Colonic mucosa (tissue), 4 donors: ENCODE results near the gene KHDRBS2. TPM values are rescaled to one million over a fixed set of nuclear protein-coding genes. Genes with fewer than 3 reads are reported as not detected.
A peak's percentile ranks its signal among the peaks of the same experiment; 100 is the strongest.

Source experiments
- DNase-seq: peaks from one replicate; pipeline ENCODE4 v3.0.0-alpha.2; 2020
- H3K27ac ChIP-seq: fragments of 200-600 bp; one replicate; pipeline ENCODE4 v1.8.0; 2021
- H3K27me3 ChIP-seq: fragments of 200-600 bp; one replicate; pipeline ENCODE4 v1.8.0; 2021
- H3K36me3 ChIP-seq: fragments of 200-600 bp; one replicate; pipeline ENCODE4 v1.8.0; 2021
- H3K4me1 ChIP-seq: fragments of 200-600 bp; one replicate; pipeline ENCODE4 v1.8.0; 2021; ENCODE audit warnings: mild to moderate bottlenecking
- H3K4me3 ChIP-seq: fragments of 200-600 bp; one replicate; pipeline ENCODE4 v1.8.0; 2021
- H3K9ac ChIP-seq, 2 donors: one replicate each; pipeline ENCODE4 v1.7.0; 2013; ENCODE audit warnings: control low read depth in 2 of 2, low read depth in 2 of 2, low read length in 2 of 2
- H3K9me3 ChIP-seq: fragments of 200-600 bp; one replicate; pipeline ENCODE4 v1.8.0; 2021
- intact Hi-C: fragments of 100-400 bp; cut with DNase I; formaldehyde crosslinking; loops from one replicate; pipeline ENCODE4 v1.14.1; 2022
- total RNA-seq, 2 donors: library from RNA; stranded (reverse); fragmentation: NEBNext Ultra II Directional in 1 of 2; extraction: Animal tissue kit (Norgen Biotek cat#: 25700) in 1 of 2; gene quantifications; one replicate each; pipeline ENCODE4 v1.2.1, GENCODE V29; 2021
- TF ChIP-seq, protein P1 (sequence below): fragments of 200-600 bp; IDR thresholded peaks from one replicate; pipeline ENCODE4 v1.8.0; 2022; ENCODE audit warnings: antibody characterized with exemption, mild to moderate bottlenecking
- donor health status: healthy.
- donor health status: DM: no; HTN: no; CAD: no.
- donor health status: DM: no; HTN: no; CAD: no.

KHDRBS2 gene
- total RNA-seq, 2 donors from 2014 or later = 0.52 to 1.2 TPM

DNA sequence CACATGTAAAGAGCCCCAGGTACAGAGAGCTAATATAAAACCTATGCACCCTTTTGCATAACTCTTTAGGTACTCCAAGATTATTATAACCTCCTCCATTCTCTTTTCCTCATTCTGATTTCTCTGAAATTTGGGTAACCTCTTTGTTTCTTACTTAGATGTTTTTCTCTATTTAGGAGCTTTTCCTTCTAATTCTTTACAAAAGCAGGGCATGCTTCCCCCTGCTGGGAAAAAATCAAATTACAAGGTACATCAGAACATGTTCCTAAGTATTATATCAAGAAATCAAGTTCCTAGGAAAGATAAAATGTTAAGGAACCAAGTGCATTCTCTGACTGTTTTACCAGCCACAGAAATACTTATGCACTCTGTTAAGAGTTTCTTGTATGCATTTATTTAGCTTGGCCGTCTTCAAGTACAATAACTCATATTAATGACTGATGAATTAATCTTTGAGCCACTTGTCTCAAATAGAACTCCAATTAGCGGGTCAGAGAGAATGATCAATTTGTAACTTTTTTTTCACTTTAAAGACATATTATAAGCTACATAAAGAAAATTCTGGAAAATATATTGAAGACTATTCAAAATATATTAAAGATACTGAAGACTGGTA is 2.1 kb downstream of the KHDRBS2 start:
- Histone ChIP-seq H3K27ac (peak overlapping the region; percentile 23), H3K4me3 (no peak overlapping the region), H3K9ac (no peak overlapping the region), H3K4me1 (no peaks in the 10 kb centered on the region), H3K27me3 (peaks cover 3% of the 10 kb centered on the region), H3K9me3 (no peaks in the 10 kb centered on the region), H3K36me3 (no peaks in the 10 kb centered on the region)
- TF ChIP-seq, protein P1, sequence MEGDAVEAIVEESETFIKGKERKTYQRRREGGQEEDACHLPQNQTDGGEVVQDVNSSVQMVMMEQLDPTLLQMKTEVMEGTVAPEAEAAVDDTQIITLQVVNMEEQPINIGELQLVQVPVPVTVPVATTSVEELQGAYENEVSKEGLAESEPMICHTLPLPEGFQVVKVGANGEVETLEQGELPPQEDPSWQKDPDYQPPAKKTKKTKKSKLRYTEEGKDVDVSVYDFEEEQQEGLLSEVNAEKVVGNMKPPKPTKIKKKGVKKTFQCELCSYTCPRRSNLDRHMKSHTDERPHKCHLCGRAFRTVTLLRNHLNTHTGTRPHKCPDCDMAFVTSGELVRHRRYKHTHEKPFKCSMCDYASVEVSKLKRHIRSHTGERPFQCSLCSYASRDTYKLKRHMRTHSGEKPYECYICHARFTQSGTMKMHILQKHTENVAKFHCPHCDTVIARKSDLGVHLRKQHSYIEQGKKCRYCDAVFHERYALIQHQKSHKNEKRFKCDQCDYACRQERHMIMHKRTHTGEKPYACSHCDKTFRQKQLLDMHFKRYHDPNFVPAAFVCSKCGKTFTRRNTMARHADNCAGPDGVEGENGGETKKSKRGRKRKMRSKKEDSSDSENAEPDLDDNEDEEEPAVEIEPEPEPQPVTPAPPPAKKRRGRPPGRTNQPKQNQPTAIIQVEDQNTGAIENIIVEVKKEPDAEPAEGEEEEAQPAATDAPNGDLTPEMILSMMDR = peak; percentile 54
- DNase-seq = peak; percentile 41
- intact Hi-C loops = no loop called here

DNA sequence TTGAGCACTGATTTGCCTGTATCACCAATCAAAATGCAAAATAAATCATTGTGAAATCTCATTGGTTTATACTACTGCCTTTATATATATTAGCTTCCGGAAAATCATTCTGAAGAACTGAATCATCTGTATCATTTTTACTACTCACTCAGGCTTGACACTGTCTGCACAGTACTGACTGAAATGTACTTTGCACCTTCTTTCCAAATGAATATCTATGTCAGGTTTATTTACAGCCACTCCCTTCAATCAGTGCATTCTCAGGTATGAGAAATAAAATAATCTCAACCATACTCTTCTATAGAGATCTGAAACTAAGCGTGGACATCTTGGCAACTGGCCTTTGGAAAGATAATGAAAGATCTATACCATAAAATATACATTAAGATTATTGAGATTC is 2.7 kb downstream of the KHDRBS2 start:
- Histone ChIP-seq H3K9ac (no peak overlapping the region), H3K27ac (peak overlapping the region; percentile 23), H3K4me1 (no peaks in the 10 kb centered on the region), H3K9me3 (no peaks in the 10 kb centered on the region), H3K27me3 (peaks cover 3% of the 10 kb centered on the region), H3K36me3 (no peaks in the 10 kb centered on the region), H3K4me3 (no peak overlapping the region)
- no peak for DNase-seq
- TF ChIP-seq, protein P1 = no peak
- intact Hi-C loops = no loop called here

DNA sequence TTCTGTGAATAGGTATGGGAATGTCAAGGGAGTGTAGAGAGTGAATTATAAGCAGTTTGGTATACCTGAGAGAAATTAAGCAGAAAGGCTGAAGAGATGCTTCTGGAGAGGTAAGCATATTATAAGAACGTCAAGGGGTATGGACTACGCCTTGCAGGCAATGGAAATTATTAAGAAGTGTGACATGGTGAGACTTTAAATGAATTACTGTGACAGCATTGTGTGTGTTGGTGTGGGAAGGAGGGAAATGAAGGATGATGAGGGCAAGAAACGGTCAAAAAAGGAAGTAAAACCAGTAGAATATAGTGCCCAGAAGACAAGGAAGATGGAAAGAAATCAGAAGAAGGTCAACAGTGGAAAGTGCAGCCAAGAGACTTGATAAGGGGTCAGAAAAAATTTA is 5.9 kb downstream of the KHDRBS2 start:
- intact Hi-C loops = no loop called here
- Histone ChIP-seq H3K9me3 (no peaks in the 10 kb centered on the region), H3K4me3 (no peak overlapping the region), H3K36me3 (no peaks in the 10 kb centered on the region), H3K4me1 (no peaks in the 10 kb centered on the region), H3K9ac (no peak overlapping the region), H3K27ac (no peak overlapping the region), H3K27me3 (no peaks in the 10 kb centered on the region)
- DNase-seq = no peak
- TF ChIP-seq, protein P1 = no peak

DNA sequence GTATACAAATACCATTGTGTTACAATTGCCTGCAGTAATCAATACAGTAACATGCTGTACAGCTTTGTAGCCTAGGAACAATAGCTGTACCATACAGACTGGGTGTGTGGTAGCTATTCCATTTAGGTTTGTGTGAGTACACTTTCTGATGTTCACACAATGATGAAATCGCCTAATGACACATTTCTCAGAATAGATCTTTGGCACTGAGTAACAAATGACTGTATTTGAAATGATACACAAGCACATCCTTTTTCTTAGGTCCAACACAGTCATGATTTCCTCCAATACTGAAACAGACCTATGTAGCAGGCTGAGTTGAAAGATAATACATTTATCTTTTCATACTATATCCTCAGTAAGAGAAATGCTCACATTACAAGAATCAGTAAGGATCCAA is 13.9 kb downstream of the KHDRBS2 start:
- H3K27me3 ChIP-seq = no peaks in the 10 kb centered on the region

DNA sequence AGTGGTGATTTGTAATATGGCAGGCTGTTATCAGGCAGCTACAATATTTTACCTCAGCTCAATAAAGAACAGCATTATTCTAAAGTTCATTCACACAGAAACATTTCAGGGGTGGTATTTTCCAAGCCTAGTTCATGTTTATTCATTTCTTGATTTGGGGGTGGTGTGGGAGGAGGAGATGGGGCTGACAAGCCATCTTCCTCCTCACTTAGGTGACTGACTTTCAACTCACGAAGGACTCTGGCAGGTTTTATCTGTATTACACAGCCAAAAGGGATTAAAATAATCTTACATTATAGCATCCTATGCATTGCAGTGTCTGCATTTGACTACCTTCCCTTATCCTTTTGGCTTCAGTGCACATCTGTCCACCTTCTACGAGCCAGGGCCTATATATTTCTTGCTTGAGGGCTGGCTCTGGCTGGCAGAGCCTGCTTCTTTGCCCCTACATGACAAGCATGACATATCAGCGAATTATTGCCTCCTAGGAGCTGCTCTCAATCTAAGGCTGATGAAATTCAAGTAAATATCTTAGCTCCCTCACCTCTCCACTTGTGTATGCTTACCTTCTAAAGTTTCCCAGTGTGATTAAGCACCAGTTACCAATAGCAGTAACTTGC is 20.0 kb downstream of the KHDRBS2 start:
- TF ChIP-seq, protein P1 = no peak
- Histone ChIP-seq H3K4me1 (no peaks in the 10 kb centered on the region), H3K27ac (no peak overlapping the region), H3K36me3 (no peaks in the 10 kb centered on the region), H3K9ac (no peak overlapping the region), H3K4me3 (no peak overlapping the region), H3K27me3 (no peaks in the 10 kb centered on the region), H3K9me3 (no peaks in the 10 kb centered on the region)
- no peak for DNase-seq
- intact Hi-C loops = no loop called here

More for the DNA sequence above, 13.9 kb downstream of the KHDRBS2 start:
- Histone ChIP-seq H3K4me1 (no peaks in the 10 kb centered on the region), H3K9ac (no peak overlapping the region), H3K27ac (no peak overlapping the region), H3K36me3 (no peaks in the 10 kb centered on the region), H3K9me3 (no peaks in the 10 kb centered on the region), H3K4me3 (no peak overlapping the region)
- TF ChIP-seq, protein P1 = no peak
- no peak for DNase-seq
- intact Hi-C loops = no loop called here
